ENCODE results near the gene ZNF845.
A peak's percentile ranks its signal among the peaks of the same experiment; 100 is the strongest.

ZNF845 gene

GRCh38 chr19:53308339-53308811 lies 25.2 kb upstream of the ZNF845 start:
- Histone ChIP-seq H3K27me3 (peaks cover 0 to 35% of the 10 kb centered on the region in 2 donors), H3K4me1 (no peaks in the 10 kb centered on the region), H3K27ac (no peak overlapping the region), H3K36me3 (no peaks in the 10 kb centered on the region), H3K9me3 (peaks cover 0 to 13% (median 0%) of the 10 kb centered on the region in 3 donors), H3K4me3 (no peak overlapping the region)
- peak in 1 of 2 experiments; percentile 31 for TF ChIP-seq CTCF (IDR thresholded peaks at IDR 0.05)
- intact Hi-C loops (cut with DNase I; ENCODE audit: low total_unique reads) = no loop called here
- DNase-seq = no peak

GRCh38 chr19:53311044-53311443 lies 22.5 kb upstream of the ZNF845 start:
- intact Hi-C loops (cut with DNase I; ENCODE audit: low total_unique reads) = no loop called here
- DNase-seq = no peak
- no peak overlapping the region for H3K4me3 ChIP-seq
- TF ChIP-seq CTCF (IDR thresholded peaks at IDR 0.05) = no peak
- peaks cover 0 to 13% (median 0%) of the 10 kb centered on the region in 3 donors for H3K9me3 ChIP-seq
- H3K27ac ChIP-seq = no peak overlapping the region
- no peaks in the 10 kb centered on the region for H3K4me1 ChIP-seq
- no peaks in the 10 kb centered on the region for H3K36me3 ChIP-seq
- peaks cover 0 to 32% of the 10 kb centered on the region in 2 donors for H3K27me3 ChIP-seq

GRCh38 chr19:53311897-53312296 lies 21.7 kb upstream of the ZNF845 start:
- TF ChIP-seq CTCF (IDR thresholded peaks at IDR 0.05) = no peak
- Histone ChIP-seq H3K36me3 (no peaks in the 10 kb centered on the region), H3K4me1 (no peaks in the 10 kb centered on the region), H3K27me3 (peaks cover 0 to 25% of the 10 kb centered on the region in 2 donors), H3K4me3 (no peak overlapping the region), H3K27ac (no peak overlapping the region), H3K9me3 (peaks cover 0 to 13% (median 0%) of the 10 kb centered on the region in 3 donors)
- no peak for DNase-seq
- intact Hi-C loops (cut with DNase I; ENCODE audit: low total_unique reads) = no loop called here

GRCh38 chr19:53328967-53329366 lies 4.6 kb upstream of the ZNF845 start:
- no peak overlapping the region for H3K4me3 ChIP-seq
- peak; percentile 35 to 73 for DNase-seq
- no peak for TF ChIP-seq CTCF (IDR thresholded peaks at IDR 0.05)

DNA sequence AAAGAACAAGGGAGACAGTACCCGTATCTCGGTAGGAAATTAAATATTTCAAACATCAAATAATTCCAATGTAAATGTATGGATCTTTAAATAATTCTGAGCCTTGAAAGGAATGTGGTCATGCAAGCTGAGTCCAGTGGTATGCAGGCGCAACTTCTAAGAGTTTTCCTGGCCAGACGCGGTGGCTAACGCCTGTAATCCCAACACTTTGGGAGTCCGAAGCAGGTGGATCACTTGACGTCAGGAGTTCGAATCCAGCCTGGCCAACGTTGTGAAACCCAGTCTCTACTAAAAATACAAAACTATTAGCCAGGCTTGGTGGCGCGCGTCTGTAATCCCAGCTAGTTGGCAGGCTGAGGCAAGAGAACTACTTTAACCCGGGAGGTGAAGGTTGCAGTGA lies 1.1 kb upstream of the ZNF845 start:
- no peak for TF ChIP-seq CTCF (IDR thresholded peaks at IDR 0.05)
- intact Hi-C loops (cut with DNase I; ENCODE audit: low total_unique reads) = loop anchor here (10.0 kb wide), 2 partner anchors 52 to 138 kb away; partner anchors contain the start of gene ZNF665

More at GRCh38 chr19:53328967-53329366, 4.6 kb upstream of the ZNF845 start:
- intact Hi-C loops (cut with DNase I; ENCODE audit: low total_unique reads) = loop anchor here (10.0 kb wide), 1 partner anchor 74 kb away; the partner anchor contains the start of genes VN1R2 and ZNF677
- Histone ChIP-seq H3K36me3 (no peaks in the 10 kb centered on the region), H3K4me1 (peaks cover 0 to 7% (median 5%) of the 10 kb centered on the region in 4 donors), H3K9me3 (peaks cover 0 to 16% (median 6%) of the 10 kb centered on the region in 3 donors), H3K27me3 (peaks cover 0 to 7% of the 10 kb centered on the region in 2 donors), H3K27ac (no peak overlapping the region)

More for the DNA sequence above, 1.1 kb upstream of the ZNF845 start:
- Histone ChIP-seq H3K27ac (peak overlapping the region; percentile 78 to 86), H3K4me3 (peak overlapping the region; percentile 64 to 67), H3K27me3 (peaks cover 0 to 3% of the 10 kb centered on the region in 2 donors), H3K4me1 (peaks cover 0 to 13% (median 8%) of the 10 kb centered on the region in 4 donors), H3K36me3 (peaks cover under 1 to 9% (median 6%) of the 10 kb centered on the region in 3 donors), H3K9me3 (peaks cover 0 to 8% (median 6%) of the 10 kb centered on the region in 3 donors)
- no peak for DNase-seq
